NCI-H128 (cell line): Measurements from ENCODE around the gene ZNF366.

Experiments
- DNase-seq: peaks from one replicate; lab custom pipeline; 2025; ENCODE audit not compliant: unreplicated experiment; lab: John Stamatoyannopoulos, UW

The ZNF366 gene

GRCh38 chr5:72495410-72495809 lies 11.8 kb downstream of the ZNF366 start:
- DNase-seq: no peak

GRCh38 chr5:72494623-72495124 lies 12.5 kb downstream of the ZNF366 start:
- DNase-seq: no peak

DNA sequence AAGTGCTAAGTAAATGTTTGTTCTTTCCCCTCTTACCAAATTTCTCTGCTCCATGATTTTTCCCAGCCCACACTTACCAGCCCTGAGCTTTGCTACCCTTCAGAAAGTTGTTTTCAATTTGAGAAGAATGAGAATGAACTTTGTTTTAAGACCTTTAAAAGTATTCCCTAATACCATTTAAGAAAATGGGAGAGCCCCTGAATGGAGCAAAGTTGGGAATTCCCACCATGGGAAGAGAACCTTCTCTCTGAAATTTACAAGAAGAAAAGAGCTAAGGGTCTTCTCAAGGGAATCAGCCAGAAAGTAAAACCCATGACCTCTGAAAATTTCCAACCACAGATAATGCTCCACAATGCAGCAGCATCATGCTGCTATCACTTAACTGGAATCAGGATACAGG lies 17.7 kb downstream of the ZNF366 start:
- DNase-seq: no peak

- DNase-seq: no peak
Measured at GRCh38 chr5:72488756-72489155, 18.5 kb downstream of the ZNF366 start.

- no peak for DNase-seq
Measured at GRCh38 chr5:72487177-72487576, 20.0 kb downstream of the ZNF366 start.

DNA sequence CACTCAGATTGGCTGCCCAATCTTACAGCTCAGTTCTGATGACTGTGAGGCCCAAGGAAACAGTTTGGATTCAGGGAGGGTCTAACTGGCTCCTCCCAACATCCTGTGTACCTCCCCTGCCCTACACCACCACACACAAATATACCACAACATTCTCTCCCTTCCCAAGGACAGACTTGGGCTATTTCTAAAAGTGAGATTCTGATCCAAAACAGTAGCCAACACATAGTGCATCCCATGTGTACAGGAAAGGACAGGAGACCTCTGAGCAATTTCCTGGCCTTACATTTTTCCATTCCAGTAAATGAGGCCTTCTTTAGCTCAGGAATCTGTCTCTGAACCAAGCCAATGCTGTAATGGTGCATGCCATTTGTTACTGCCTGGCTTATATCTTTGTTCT lies 20.8 kb downstream of the ZNF366 start:
- DNase-seq: no peak

- no peak for DNase-seq
Measured at GRCh38 chr5:72485430-72485974, 21.7 kb downstream of the ZNF366 start.

DNA sequence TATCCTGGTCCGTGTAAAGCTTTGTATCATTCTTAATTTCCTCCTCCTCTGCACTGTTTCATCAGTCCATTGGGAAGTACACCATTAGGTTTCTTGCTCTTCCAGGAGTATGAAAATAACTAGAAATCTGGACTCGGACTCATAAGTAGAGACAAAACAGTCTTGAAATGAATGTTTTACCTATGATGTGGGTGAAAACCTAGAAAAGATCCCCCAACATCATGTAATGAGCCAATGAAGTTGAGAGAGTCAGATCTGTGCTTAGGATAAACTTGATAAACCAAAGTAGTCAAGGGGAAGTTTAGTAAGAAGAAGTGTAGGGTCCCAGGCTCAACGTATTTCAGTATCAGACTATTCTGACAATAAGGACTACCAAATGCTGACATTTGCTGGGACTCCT lies 25.2 kb downstream of the ZNF366 start:
- DNase-seq: no peak

GRCh38 chr5:72480841-72481240 lies 26.4 kb downstream of the ZNF366 start:
- no peak for DNase-seq

DNA sequence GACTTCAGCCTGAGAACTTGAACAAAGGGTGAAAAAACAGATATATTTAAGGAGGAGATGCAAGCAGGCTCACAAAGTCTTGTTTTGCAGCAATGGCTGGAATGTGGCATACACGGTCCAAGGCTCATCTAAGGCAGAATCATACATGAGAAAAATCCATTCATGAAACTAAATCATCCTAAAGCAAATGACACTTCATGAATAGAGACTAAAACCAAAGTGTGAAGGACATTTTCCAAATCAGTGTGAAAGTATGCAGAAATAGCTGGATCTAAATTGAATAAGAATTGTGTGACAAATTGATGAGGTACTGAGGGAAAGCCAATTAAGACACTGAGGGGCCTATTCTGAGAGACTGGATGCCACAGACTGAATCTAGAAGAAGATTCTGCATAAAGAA lies 27.3 kb downstream of the ZNF366 start:
- DNase-seq: no peak

DNA sequence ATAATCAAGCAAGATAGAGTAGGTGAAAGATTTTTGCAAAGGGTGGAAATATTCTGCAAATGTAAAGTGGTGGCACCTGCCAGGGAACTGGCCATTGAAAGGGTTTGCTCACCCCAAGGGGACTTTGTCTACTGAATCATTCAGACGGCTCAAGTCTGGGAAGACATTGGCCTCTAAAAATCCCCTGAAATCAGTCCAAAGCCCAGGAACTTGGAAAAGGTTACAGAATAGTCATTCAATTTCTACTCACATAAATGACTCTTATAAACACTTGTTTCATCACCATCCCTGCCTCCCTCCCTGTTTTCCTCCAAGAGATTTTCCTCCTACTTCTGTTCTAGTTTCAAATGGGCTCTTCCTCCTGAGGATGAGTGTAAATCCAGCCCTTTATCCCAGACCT lies 28.5 kb downstream of the ZNF366 start:
- no peak for DNase-seq

DNA sequence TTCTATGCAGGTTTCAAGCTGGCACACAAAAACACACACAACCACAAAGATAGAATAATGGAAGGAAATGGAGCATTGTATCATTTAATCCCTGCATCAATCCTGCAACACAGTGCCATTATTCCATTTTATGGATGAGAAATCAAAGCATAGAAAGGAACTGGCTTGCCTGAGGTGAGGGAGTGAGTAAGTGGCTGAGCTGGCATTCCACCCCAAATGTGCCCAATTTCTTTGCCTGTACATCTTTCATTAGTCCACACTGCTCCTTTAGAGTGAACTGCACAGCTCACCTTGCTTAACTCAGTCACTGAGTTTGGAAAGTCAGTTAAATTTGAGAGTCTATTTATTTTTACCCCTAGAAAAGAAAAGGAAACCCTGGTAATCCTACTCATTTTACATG lies 28.9 kb downstream of the ZNF366 start:
- DNase-seq: no peak

DNA sequence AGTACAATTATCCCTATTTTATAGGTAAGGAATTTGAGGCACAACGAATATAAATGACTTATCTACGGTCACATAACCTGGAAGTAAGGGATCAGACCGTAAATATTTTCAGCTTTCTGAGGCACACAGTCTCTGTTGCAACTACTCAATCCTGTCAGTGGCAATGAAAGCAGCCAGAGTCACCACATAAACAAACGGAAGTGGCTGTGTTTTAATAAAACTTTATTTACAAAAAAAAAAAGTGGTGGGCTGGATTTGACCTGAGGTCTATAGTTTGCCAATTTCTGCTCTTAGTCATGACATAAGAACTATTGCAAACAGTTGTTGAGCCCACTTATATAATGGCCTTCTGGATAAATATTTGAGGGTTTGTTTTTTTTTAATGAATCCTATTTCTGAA lies 29.6 kb downstream of the ZNF366 start:
- DNase-seq: no peak

GRCh38 chr5:72477176-72477575 lies 30.0 kb downstream of the ZNF366 start:
- no peak for DNase-seq

GRCh38 chr5:72476721-72477120 lies 30.5 kb downstream of the ZNF366 start:
- DNase-seq: no peak

DNA sequence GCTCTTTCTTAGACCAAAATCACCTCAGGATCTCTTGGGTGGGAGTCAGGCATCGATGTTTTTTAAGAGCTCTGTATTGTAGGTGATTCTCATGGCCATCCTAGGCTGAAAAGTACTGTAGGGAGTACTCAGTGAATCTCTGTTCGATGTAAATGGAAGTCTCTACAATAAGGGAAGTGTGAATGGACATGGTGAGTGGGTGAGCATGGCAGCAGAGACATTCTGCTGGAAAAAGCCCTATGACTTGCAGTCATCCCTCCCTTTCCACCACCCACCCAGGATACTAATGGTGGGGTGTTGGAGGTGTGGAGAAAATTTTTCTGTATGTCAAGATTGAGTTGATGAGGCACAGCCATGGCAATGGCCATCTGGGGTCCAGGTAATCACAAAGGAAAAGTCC lies 30.9 kb downstream of the ZNF366 start:
- DNase-seq: no peak

DNA sequence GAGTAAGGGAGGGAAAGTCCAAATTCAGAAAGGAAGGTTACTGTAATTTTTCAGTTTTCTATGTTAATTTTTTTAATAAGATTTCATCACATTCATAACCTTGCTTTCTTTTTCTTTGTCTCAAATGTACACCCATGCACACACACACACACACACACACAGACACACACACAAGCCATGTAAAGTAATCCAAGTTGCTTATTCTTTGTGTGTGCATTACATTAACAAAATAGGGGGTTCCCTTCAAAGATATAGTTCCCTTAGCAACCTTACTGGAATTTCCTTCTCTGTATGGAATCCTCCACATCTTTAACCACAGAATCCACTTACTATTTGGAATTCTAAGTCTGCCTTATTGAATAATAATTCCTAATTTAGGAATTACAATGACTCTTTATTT lies 32.7 kb downstream of the ZNF366 start:
- no peak for DNase-seq

- DNase-seq: no peak
Measured at GRCh38 chr5:72474046-72474500, 33.1 kb downstream of the ZNF366 start.

GRCh38 chr5:72472666-72473422 lies 34.4 kb downstream of the ZNF366 start:
- no peak for DNase-seq

GRCh38 chr5:72472031-72472430 lies 35.2 kb downstream of the ZNF366 start:
- DNase-seq: no peak

DNA sequence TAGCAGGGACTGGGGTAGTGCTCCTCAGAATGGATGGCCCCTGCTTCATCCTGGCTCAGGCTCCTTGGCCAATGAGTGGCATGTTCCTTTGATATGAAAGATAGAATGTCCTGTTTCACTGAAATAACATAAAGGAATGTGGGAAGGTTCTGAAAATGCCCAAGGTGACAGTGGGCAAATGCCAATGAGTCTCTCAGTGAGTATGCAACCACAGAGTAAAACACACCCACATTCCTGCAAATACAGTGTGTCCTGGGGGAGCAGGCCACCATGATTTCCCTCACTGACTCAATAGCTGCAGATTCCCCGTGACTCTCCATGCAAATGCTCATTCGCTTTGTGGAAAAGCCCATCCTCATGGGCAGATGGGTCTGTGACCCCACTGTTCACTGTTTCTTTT lies 36.4 kb downstream of the ZNF366 start:
- DNase-seq: no peak

DNA sequence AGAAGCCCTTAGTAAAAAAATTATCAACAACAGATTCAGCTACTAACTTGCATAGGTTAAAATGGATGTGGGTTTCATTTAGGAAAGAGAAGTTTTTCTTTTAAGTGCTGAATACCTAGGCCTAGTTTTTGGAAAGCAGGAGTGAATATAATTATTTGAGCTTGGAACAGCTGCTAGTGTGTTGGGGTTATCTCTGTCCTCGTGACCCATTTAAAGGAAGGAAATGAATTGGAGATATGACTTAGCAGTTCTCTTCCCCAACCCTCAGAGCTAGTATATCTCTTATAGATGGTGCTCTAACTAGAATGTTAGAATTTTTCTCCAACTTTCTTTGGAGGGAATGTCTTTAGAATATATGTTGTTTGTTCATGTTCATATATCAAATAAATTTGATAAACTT lies 38.6 kb downstream of the ZNF366 start:
- no peak for DNase-seq

DNA sequence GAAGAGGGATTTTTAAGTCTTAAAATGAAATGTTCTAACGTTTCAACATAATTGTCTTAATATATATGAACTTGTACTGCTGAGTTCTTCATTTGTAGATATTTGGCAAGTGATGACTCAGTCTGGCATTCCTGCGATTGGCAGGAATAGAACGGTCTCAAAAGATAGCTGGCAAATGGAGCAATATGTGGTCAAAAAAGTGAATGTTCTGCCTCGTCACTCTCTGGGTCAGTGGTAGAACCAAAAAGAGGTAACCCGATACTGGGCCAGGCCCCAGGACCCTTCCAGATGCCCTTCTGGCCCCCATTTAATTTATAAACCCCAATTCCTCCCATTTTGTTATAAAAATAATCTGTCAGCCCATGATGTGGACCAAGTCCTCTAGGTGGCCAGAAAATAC lies 39.2 kb downstream of the ZNF366 start:
- no peak for DNase-seq
